Activated T-cell treated with anti-CD3 and anti-CD28 coated beads, Interleukin-2, amount 50 U/mL, for 4 hours (primary cell): ENCODE data around the gene PAX7. TPM values are rescaled to one million over a fixed set of nuclear protein-coding genes. Genes with fewer than 3 reads are reported as not detected.
"Not testable (repeated sequence)": the region's sequence is repeated elsewhere in the genome, so short reads cannot be mapped to it uniquely, and the experiment has no call there.

Experiments used
- ATAC-seq, 2 donors: fragments of 200-7000 bp; cut with Tn5 transposase; one replicate each; pipeline ENCODE4 v1.10.0; 2021
- DNase-seq: peaks from one replicate; pipeline ENCODE4 v3.0.0-alpha.2; 2020
- H3K27me3 Mint-ChIP-seq: one replicate; pipeline ENCODE4 v1.8.0; 2021; ENCODE audit warnings: low read depth, mixed read lengths
- H3K36me3 Mint-ChIP-seq: one replicate; pipeline ENCODE4 v1.8.0; 2022; ENCODE audit warnings: mixed read lengths; ENCODE audit not compliant: insufficient read depth
- H3K4me1 Mint-ChIP-seq: one replicate; pipeline ENCODE4 v1.8.0; 2021; ENCODE audit warnings: low read depth, mixed read lengths
- H3K4me3 Mint-ChIP-seq: one replicate; pipeline ENCODE4 v1.8.0; 2021; ENCODE audit warnings: mild to moderate bottlenecking, moderate library complexity, mixed read lengths
- H3K9me3 Mint-ChIP-seq: one replicate; pipeline ENCODE4 v1.8.0; 2021; ENCODE audit warnings: mixed read lengths
- total RNA-seq, 3 donors: library from RNA; stranded (reverse); gene quantifications; one replicate each; pipeline ENCODE4 v1.2.1, GENCODE V29; 2021

Gene PAX7
- not detected for total RNA-seq

- no peaks in the 10 kb centered on the region for H3K9me3 Mint-ChIP-seq
- peaks cover 10% of the 10 kb centered on the region for H3K4me1 Mint-ChIP-seq
- peaks cover 83% of the 10 kb centered on the region for H3K27me3 Mint-ChIP-seq
- ATAC-seq: no peak
- H3K36me3 Mint-ChIP-seq: no peaks in the 10 kb centered on the region
- DNase-seq: no peak
- H3K4me3 Mint-ChIP-seq: no peak within 1 kb of the TSS
These were observed at the start of gene PAX7 for GRCh38 chr1:18630511-18631495. Gene PAX7, plus strand, starts transcription at chr1:18630846. Its CDS starts 758 bp downstream, at chr1:18631604.

GRCh38 chr1:18581420-18581880 lies 49.2 kb upstream of the PAX7 start:
- no peak for DNase-seq
- H3K27me3 Mint-ChIP-seq: peaks cover 15% of the 10 kb centered on the region
- no peaks in the 10 kb centered on the region for H3K36me3 Mint-ChIP-seq
- ATAC-seq: peak in 1 of 2 donors; percentile 53
- H3K9me3 Mint-ChIP-seq: no peaks in the 10 kb centered on the region
- no peaks in the 10 kb centered on the region for H3K4me1 Mint-ChIP-seq
- H3K4me3 Mint-ChIP-seq: no peak overlapping the region

DNA sequence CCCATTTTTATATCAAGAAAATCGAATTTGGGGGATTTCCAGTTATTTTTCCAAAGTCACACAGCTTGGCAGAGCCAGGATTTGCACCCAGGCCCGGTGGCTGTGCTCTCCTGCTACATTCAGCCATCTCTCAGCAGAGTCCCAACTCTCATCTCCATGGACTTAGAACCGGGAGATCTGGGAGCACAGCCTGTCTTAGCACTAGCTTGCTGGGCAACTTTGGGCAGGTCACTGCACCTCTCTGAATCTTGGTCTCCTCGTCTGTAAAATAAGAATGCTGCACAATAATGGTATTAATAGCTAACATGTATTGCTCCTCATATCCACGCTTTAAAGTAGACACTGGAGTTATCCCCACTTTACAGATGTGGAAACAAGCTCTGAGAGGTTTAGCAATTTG lies 47.8 kb upstream of the PAX7 start:
- no peaks in the 10 kb centered on the region for H3K4me1 Mint-ChIP-seq
- no peaks in the 10 kb centered on the region for H3K36me3 Mint-ChIP-seq
- DNase-seq (no peak), ATAC-seq (no peak)
- H3K9me3 Mint-ChIP-seq: no peaks in the 10 kb centered on the region
- no peak overlapping the region for H3K4me3 Mint-ChIP-seq
- H3K27me3 Mint-ChIP-seq: peaks cover 18% of the 10 kb centered on the region

GRCh38 chr1:18583326-18583941 lies 47.2 kb upstream of the PAX7 start:
- H3K27me3 Mint-ChIP-seq: peaks cover 18% of the 10 kb centered on the region
- no peaks in the 10 kb centered on the region for H3K36me3 Mint-ChIP-seq
- DNase-seq: no peak
- no peak overlapping the region for H3K4me3 Mint-ChIP-seq
- no peaks in the 10 kb centered on the region for H3K9me3 Mint-ChIP-seq
- no peaks in the 10 kb centered on the region for H3K4me1 Mint-ChIP-seq
- ATAC-seq: no peak

- ATAC-seq, H3K36me3 Mint-ChIP-seq, DNase-seq, H3K9me3 Mint-ChIP-seq, H3K4me3 Mint-ChIP-seq, H3K4me1 Mint-ChIP-seq: not testable (repeated sequence)
- peaks cover 27% of the 10 kb centered on the region for H3K27me3 Mint-ChIP-seq
These were observed 44.6 kb upstream of the PAX7 start for GRCh38 chr1:18586016-18586415.

- ATAC-seq (no peak), DNase-seq (no peak)
- Mint-ChIP-seq H3K27me3 (peaks cover 36% of the 10 kb centered on the region), H3K36me3 (no peaks in the 10 kb centered on the region), H3K9me3 (no peaks in the 10 kb centered on the region), H3K4me1 (no peaks in the 10 kb centered on the region), H3K4me3 (no peak overlapping the region)
These were observed 42.6 kb upstream of the PAX7 start for GRCh38 chr1:18588093-18588492.

DNA sequence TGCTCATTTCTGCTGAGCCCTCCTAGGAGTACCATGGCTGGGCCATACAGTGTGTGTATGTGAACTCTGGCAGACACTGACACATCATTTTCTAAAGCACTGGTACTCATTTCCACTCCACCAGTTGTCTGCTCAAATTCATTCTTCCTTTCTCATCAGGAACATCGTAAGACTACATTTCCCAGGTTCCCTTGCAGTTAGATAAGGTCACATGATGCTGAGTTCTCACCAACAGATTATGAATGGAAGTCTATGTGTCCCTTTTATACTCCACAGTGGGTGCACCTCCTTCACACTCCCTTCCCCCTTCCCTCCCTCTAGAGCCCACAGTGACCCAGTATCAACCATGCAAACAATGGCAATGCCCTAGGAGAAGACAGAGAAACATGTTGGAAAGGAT lies 38.3 kb upstream of the PAX7 start:
- ATAC-seq (no peak), DNase-seq (no peak)
- Mint-ChIP-seq H3K27me3 (peaks cover 36% of the 10 kb centered on the region), H3K4me1 (no peaks in the 10 kb centered on the region), H3K4me3 (no peak overlapping the region), H3K9me3 (no peaks in the 10 kb centered on the region), H3K36me3 (no peaks in the 10 kb centered on the region)

GRCh38 chr1:18597160-18598042 lies 33.2 kb upstream of the PAX7 start:
- DNase-seq (peak; percentile 57), ATAC-seq (peak; percentile 57 to 61)
- Mint-ChIP-seq H3K9me3 (no peaks in the 10 kb centered on the region), H3K4me3 (no peak overlapping the region), H3K36me3 (no peaks in the 10 kb centered on the region), H3K27me3 (peaks cover 33% of the 10 kb centered on the region), H3K4me1 (no peaks in the 10 kb centered on the region)

- peaks cover 25% of the 10 kb centered on the region for H3K27me3 Mint-ChIP-seq
- no peaks in the 10 kb centered on the region for H3K9me3 Mint-ChIP-seq
- H3K4me1 Mint-ChIP-seq: no peaks in the 10 kb centered on the region
- DNase-seq (no peak), ATAC-seq (no peak)
- H3K4me3 Mint-ChIP-seq: no peak overlapping the region
- H3K36me3 Mint-ChIP-seq: no peaks in the 10 kb centered on the region
These were observed 31.6 kb upstream of the PAX7 start for GRCh38 chr1:18599086-18599485.

DNA sequence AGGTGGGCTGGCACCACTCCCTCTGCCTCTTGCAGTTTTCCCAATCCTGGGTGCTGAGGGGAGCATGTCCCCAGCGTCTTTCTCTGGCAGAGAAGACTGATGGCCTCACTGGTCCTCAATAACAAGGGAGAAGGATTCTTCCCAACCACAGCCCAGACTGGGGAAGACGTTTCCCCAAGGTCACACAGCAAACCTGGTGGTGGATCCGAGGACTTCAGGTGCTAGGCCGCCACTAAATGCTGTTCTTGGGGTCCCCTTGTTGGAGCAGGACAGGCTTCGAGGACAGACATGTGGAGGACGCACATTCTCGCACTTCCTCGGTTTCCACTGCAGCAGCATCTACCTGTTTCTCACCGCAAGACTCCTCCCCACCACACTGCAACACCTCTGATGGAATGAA lies 30.9 kb upstream of the PAX7 start:
- Mint-ChIP-seq H3K36me3 (no peaks in the 10 kb centered on the region), H3K4me3 (no peak overlapping the region), H3K27me3 (peaks cover 20% of the 10 kb centered on the region), H3K4me1 (no peaks in the 10 kb centered on the region), H3K9me3 (no peaks in the 10 kb centered on the region)
- no peak for ATAC-seq
- DNase-seq: no peak

DNA sequence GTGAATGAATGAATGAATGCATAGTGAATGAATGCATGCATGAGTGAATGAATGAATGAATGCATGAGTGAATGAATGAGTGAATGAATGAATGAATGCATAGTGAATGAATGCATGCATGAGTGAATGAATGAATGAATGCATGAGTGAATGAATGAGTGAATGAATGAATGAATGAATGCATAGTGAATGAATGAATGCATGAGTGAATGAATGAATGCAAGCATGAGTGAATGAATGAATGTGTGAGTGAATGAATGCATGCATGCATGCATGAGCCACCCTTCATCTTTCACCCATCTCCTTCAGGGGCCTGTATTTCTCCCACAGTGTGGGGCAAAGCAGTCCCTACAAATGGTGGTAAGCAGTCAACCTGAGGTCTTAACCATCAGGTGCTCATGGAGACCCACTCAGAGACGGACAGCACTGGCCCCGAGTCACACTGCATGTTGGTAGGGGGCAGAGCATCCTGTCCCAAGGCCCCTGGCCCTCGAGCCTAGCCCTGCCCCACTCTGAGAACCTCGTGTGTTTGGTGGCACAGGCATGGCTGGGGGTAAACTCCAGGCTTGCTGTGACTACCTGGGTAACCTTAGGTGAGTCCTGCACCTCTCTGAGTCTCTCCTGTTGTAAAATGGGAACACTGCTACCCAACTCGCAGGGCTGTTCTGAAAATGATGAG lies 28.0 kb upstream of the PAX7 start:
- no peaks in the 10 kb centered on the region for H3K36me3 Mint-ChIP-seq
- no peak for DNase-seq
- H3K4me3 Mint-ChIP-seq: no peak overlapping the region
- peak in 1 of 2 donors; percentile 14 for ATAC-seq
- peaks cover 12% of the 10 kb centered on the region for H3K27me3 Mint-ChIP-seq
- H3K9me3 Mint-ChIP-seq: no peaks in the 10 kb centered on the region
- H3K4me1 Mint-ChIP-seq: no peaks in the 10 kb centered on the region

- no peaks in the 10 kb centered on the region for H3K36me3 Mint-ChIP-seq
- peaks cover 11% of the 10 kb centered on the region for H3K27me3 Mint-ChIP-seq
- no peaks in the 10 kb centered on the region for H3K4me1 Mint-ChIP-seq
- no peak overlapping the region for H3K4me3 Mint-ChIP-seq
- no peaks in the 10 kb centered on the region for H3K9me3 Mint-ChIP-seq
- ATAC-seq (no peak), DNase-seq (no peak)
These were observed 27.3 kb upstream of the PAX7 start for GRCh38 chr1:18603212-18603852.

DNA sequence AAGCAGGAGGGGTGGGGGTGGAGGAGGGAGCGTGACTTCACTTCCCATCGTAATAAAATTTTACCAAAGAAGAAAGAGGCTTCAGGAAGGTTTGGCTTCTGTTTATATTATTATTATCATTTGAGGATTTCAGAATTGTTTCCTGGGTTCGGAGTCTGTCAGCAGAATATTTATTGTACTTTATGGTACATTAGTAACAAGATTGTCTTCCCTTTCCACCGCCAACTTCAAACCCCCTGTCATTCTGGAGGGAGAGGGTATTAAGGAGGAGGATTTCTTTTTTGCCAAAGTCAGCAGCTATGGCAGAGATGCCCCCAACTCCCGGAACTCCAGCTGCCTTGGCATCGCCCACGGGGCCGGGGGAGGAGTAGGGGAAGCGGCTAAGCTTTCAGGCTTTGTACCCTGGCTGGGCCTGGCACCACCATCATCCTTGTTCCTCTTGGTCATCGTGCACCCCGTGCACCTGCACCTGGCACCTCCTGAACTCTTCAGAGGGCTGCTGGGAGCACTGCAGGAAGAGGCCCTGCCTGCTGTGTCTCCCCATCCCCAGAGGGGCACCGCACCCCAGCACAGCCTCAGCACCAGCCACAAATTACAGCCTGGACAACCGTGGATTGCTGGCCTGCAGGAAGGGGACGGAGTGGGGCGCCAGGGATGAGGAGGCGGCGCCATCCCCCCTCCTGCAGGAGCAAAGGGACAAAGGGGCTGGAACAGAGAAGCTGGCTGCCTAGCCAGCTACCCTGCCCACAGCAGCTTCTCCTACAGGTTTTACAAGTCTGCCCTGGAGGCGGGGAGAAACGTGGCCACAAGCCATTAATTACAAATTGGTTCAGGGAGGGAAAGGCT lies 24.0 kb upstream of the PAX7 start:
- Mint-ChIP-seq H3K27me3 (peaks cover 7% of the 10 kb centered on the region), H3K4me1 (no peaks in the 10 kb centered on the region), H3K36me3 (no peaks in the 10 kb centered on the region), H3K4me3 (no peak overlapping the region), H3K9me3 (peaks cover 5% of the 10 kb centered on the region)
- DNase-seq: no peak
- no peak for ATAC-seq
